ENCODE data around the gene UTP15.

Gene UTP15

DNA sequence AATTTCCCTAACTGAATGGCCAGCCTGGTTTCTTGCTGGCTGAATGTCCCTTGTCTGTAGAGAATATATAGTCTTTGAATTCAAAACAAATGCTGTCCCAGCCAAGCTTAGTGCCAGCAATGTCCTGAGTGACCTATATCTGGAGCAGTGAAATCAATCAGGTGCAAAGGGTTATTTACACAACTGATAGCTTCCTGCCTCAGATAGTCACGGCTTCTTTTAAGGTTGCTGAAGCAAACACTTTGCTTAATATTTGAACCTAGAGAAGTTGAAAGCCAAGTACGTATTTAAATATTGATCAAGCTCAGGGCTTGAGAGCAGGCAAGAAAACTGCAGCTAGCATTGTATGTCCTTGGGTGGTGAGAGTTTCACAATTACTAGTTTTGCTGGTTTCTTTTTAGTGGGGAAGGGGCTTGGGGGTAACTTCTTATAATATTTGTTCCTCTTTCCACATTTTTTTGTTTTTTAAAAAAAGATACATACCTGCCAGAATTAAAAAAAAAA lies 58.4 kb downstream of the UTP15 start:
- Histone ChIP-seq H3K9me2 (replicated peaks; ENCODE audit: low read depth, low read length) (no peaks in the 10 kb centered on the region), H3K36me3 (ENCODE audit: insufficient read depth, low read length) (no peaks in the 10 kb centered on the region), H4K20me1 (ENCODE audit: insufficient read depth, low read length, poor library complexity, severe bottlenecking) (no peaks in the 10 kb centered on the region), H3K27me3 (ENCODE audit: insufficient read depth, low read length, poor library complexity, severe bottlenecking) (no peaks in the 10 kb centered on the region), H2AFZ (ENCODE audit: low read length) (peak overlapping the region; percentile 44; the same call in 1 of the 2 replicates), H3K9me3 (ENCODE audit: insufficient read depth, low read depth, low read length) (no peaks in the 10 kb centered on the region), H3K4me2 (ENCODE audit: low read depth, low read length, poor library complexity, severe bottlenecking) (no peak overlapping the region), H3F3A (ENCODE audit: low read depth) (no peaks in the 10 kb centered on the region), H3K9ac (ENCODE audit: low read depth, low read length, poor library complexity, severe bottlenecking) (no peak overlapping the region), H3K79me2 (ENCODE audit: insufficient read depth, low read length) (no peaks in the 10 kb centered on the region), H3K4me3 (ENCODE audit: low read length, poor library complexity, severe bottlenecking) (no peak overlapping the region), H3K4me1 (ENCODE audit: insufficient read depth, low read length, poor library complexity, severe bottlenecking) (no peaks in the 10 kb centered on the region)
- TF ChIP-seq CTCF (conservative IDR thresholded peaks at IDR 0.05; ENCODE audit: low read length) (no peak), EZH2phosphoT487 (IDR thresholded peaks at IDR 0.05; ENCODE audit: borderline replicate concordance) (no peak)

DNA sequence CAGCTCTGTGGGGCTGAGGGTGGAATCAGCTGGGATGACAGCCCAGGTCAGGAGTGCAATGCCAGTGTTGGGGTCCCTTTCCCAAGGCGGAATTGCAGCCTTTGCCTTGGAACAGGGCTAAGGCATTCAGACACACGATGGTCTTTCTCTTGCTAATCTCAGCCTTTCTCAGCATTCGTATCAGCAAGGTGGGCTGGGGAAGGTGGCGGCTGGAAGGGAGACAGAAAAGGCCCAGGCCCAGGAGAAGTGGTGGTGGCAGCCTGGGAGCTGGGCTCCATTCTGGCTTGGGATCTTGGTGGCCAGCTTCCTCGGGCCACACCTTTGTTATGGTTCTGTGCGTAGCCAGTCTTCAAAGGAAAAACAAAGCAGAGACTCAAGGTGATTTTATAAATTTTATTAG lies 59.3 kb downstream of the UTP15 start:
- H3K9ac ChIP-seq (ENCODE audit: low read depth, low read length, poor library complexity, severe bottlenecking), result no peak overlapping the region
- no peaks in the 10 kb centered on the region for H3K4me1 ChIP-seq (ENCODE audit: insufficient read depth, low read length, poor library complexity, severe bottlenecking)
- H3K4me3 ChIP-seq (ENCODE audit: low read length, poor library complexity, severe bottlenecking), result peak overlapping the region; percentile 68
- H3K9me3 ChIP-seq (ENCODE audit: insufficient read depth, low read depth, low read length), result no peaks in the 10 kb centered on the region
- H4K20me1 ChIP-seq (ENCODE audit: insufficient read depth, low read length, poor library complexity, severe bottlenecking), result no peaks in the 10 kb centered on the region
- no peak overlapping the region for H3K4me2 ChIP-seq (ENCODE audit: low read depth, low read length, poor library complexity, severe bottlenecking)
- no peak for TF ChIP-seq CTCF (conservative IDR thresholded peaks at IDR 0.05; ENCODE audit: low read length)
- no peak for TF ChIP-seq EZH2phosphoT487 (IDR thresholded peaks at IDR 0.05; ENCODE audit: borderline replicate concordance)
- no peaks in the 10 kb centered on the region for H3K36me3 ChIP-seq (ENCODE audit: insufficient read depth, low read length)
- no peaks in the 10 kb centered on the region for H3K27me3 ChIP-seq (ENCODE audit: insufficient read depth, low read length, poor library complexity, severe bottlenecking)
- no peaks in the 10 kb centered on the region for H3F3A ChIP-seq (ENCODE audit: low read depth)
- H3K79me2 ChIP-seq (ENCODE audit: insufficient read depth, low read length), result no peaks in the 10 kb centered on the region
- H2AFZ ChIP-seq (ENCODE audit: low read length), result no peak overlapping the region
- H3K9me2 ChIP-seq (replicated peaks; ENCODE audit: low read depth, low read length), result no peaks in the 10 kb centered on the region

DNA sequence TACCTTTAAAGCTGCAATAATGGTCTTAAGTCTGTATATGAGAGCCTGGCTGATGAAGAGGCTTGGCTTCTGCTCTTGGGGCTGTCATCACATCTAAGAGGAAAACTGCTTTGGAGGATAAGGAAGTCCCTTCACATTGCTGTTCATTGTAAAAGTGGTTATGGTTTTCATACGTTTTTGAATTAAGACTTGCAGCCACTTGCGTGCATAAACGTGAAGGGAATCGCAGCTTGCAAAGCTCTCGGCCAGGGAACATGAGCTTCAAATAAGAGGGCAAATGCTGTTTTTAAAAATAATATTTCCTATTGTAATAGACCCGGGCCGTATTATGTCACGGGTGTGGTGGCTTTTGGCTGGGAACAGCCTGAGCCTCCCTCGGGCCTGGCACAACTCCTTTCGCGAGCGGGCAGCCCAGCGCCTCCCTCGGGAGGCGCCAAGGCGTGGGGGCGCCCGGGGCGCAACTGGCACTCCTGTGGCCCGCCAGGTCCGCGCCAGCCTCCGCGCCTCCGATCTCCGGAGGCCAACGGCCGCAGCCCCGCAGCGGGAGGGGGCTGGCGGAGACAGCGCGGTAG lies 59.9 kb downstream of the UTP15 start:
- Histone ChIP-seq H4K20me1 (ENCODE audit: insufficient read depth, low read length, poor library complexity, severe bottlenecking) (no peaks in the 10 kb centered on the region), H3K4me2 (ENCODE audit: low read depth, low read length, poor library complexity, severe bottlenecking) (peak overlapping the region; percentile 69), H3K4me3 (ENCODE audit: low read length, poor library complexity, severe bottlenecking) (peak overlapping the region; percentile 68), H3K79me2 (ENCODE audit: insufficient read depth, low read length) (no peaks in the 10 kb centered on the region), H3K36me3 (ENCODE audit: insufficient read depth, low read length) (no peaks in the 10 kb centered on the region), H2AFZ (ENCODE audit: low read length) (peak overlapping the region; percentile 76), H3K27me3 (ENCODE audit: insufficient read depth, low read length, poor library complexity, severe bottlenecking) (peaks cover 3% of the 10 kb centered on the region), H3F3A (ENCODE audit: low read depth) (no peaks in the 10 kb centered on the region), H3K9me3 (ENCODE audit: insufficient read depth, low read depth, low read length) (no peaks in the 10 kb centered on the region), H3K9ac (ENCODE audit: low read depth, low read length, poor library complexity, severe bottlenecking) (peak overlapping the region; percentile 59), H3K9me2 (replicated peaks; ENCODE audit: low read depth, low read length) (no peaks in the 10 kb centered on the region), H3K4me1 (ENCODE audit: insufficient read depth, low read length, poor library complexity, severe bottlenecking) (no peaks in the 10 kb centered on the region)
- TF ChIP-seq EZH2phosphoT487 (IDR thresholded peaks at IDR 0.05; ENCODE audit: borderline replicate concordance) (no peak), CTCF (conservative IDR thresholded peaks at IDR 0.05; ENCODE audit: low read length) (no peak)

Measured in Loucy (cell line).